ENCODE data around the gene TTL.

GRCh38 chr2:112584891-112585250 lies 102.9 kb downstream of the TTL start:
- TF ChIP-seq POLR2A (IDR thresholded peaks at IDR 0.05) (no peak), CTCF (IDR thresholded peaks at IDR 0.05) (no peak)
